ENCODE results near the gene PGBD5. TPM values are rescaled to one million over a fixed set of nuclear protein-coding genes. Genes with fewer than 3 reads are reported as not detected.

PGBD5 gene
- total and polyA plus RNA-seq, 2 of the 13 experiments (the other 11 are each of a cell fraction or from before 2014, with no cell fraction given), result 0.04 to 0.13 TPM

- no peak for DNase-seq (ENCODE audit: low spot score)
- WGBS (ENCODE audit: low lambda C conversion rate), result 9% methylated on average over 1 of the region's 1 CpG
- in situ Hi-C loops (cut with HindIII; ENCODE audit: extremely low pct_ligation_motif_present, low pct_unique_long_range_greater_than_20kb) (no loop called here), intact Hi-C loops (cut with micrococcal nuclease; ENCODE audit: unreplicated experiment) (no loop called here)
- BruUV-seq (replicated peaks), result no TSS peak
- Histone ChIP-seq H3K9ac (ENCODE audit: insufficient read depth, low read depth, low read length) (no peak overlapping the region), H3K9me3 (ENCODE audit: low read length) (no peaks in the 10 kb centered on the region), H3K27ac (ENCODE audit: extremely low read length, insufficient read depth, low read length) (no peak overlapping the region), H4K20me1 (ENCODE audit: insufficient read depth, low read length) (peaks cover 3% of the 10 kb centered on the region; the same call in 1 of the 2 replicates), H3K4me3 (replicated peaks in 1 of 3; ENCODE audit: insufficient read depth in 1 of 3, low read depth in 2 of 3, low read length in 3 of 3) (no peak overlapping the region), H3K79me2 (ENCODE audit: insufficient read depth, low read length) (no peaks in the 10 kb centered on the region), H3K4me1 (ENCODE audit: insufficient read depth, low read length) (no peaks in the 10 kb centered on the region), H2AFZ (ENCODE audit: low read length) (no peak overlapping the region), H3K27me3 (ENCODE audit: control insufficient read depth in 1 of 2, insufficient read depth in 2 of 2, low read length in 2 of 2) (peaks cover 0 to 7% of the 10 kb centered on the region in 2 experiments; a peak in 1 of 5 replicates), H3K4me2 (ENCODE audit: low read depth, low read length) (no peak overlapping the region), H3K36me3 (replicated peaks in 1 of 2; ENCODE audit: control insufficient read depth in 1 of 2, insufficient read depth in 2 of 2, low read length in 2 of 2) (no peaks in the 10 kb centered on the region)
- ChIA-PET CTCF (ENCODE audit: low intra/inter-chr PET ratio, low total read pairs) (no interaction called here), POLR2A (no interaction called here)
- TF ChIP-seq ZNF207 (IDR thresholded peaks at IDR 0.05; ENCODE audit: borderline replicate concordance), result no peak
- TF ChIP-seq POLR2AphosphoS5 (IDR thresholded peaks at IDR 0.05; ENCODE audit: low read depth, low read length), result no peak
- TF ChIP-seq ATF2 (CRISPR knock-in tag; IDR thresholded peaks at IDR 0.05), result no peak
- TF ChIP-seq TAF1 (CRISPR knock-in tag; IDR thresholded peaks at IDR 0.05), result no peak
- TF ChIP-seq ZNF574 (CRISPR knock-in tag; IDR thresholded peaks at IDR 0.05), result no peak
- TF ChIP-seq ZBTB10 (CRISPR knock-in tag; IDR thresholded peaks at IDR 0.05; ENCODE audit: borderline replicate concordance), result no peak
- TF ChIP-seq ZNF577 (CRISPR knock-in tag; IDR thresholded peaks at IDR 0.05; ENCODE audit: borderline replicate concordance, low read depth), result no peak
- TF ChIP-seq TRIM22 (IDR thresholded peaks at IDR 0.05), result no peak
- TF ChIP-seq FOXA3 (CRISPR knock-in tag; IDR thresholded peaks at IDR 0.05), result no peak
- no peak for TF ChIP-seq JUN (CRISPR knock-in tag; IDR thresholded peaks at IDR 0.05)
- no peak for TF ChIP-seq PREB (CRISPR knock-in tag; IDR thresholded peaks at IDR 0.05)
- no peak for TF ChIP-seq IKZF5 (CRISPR knock-in tag; IDR thresholded peaks at IDR 0.05)
- FAIRE-seq, result no peak
- no peak for ATAC-seq
These were observed 4.4 kb upstream of the PGBD5 start for GRCh38 chr1:230430499-230430898.
